ENCODE results near the gene COL6A2. TPM values are rescaled to one million over a fixed set of nuclear protein-coding genes. Genes with fewer than 3 reads are reported as not detected.

The COL6A2 gene
- total RNA-seq, 5 donors from 2014 or later (not counting 1 experiment from before 2014, with no cell fraction given), result 33.8 to 85.2 (median 60.7) TPM

GRCh38 chr21:46088189-46088588 is 9.7 kb upstream of the COL6A2 start:
- H3K27me3 Mint-ChIP-seq, result peaks cover 0 to 4% of the 10 kb centered on the region in 2 donors
- Histone ChIP-seq H3K36me3 (ENCODE audit: control insufficient read depth in 2 of 2, extremely low read depth in 1 of 2, insufficient read depth in 1 of 2, low read length in 1 of 2) (no peaks in the 10 kb centered on the region), H3K4me3 (ENCODE audit: control insufficient read depth in 1 of 2, extremely low read depth in 1 of 2, low read length in 1 of 2) (no peak overlapping the region), H3K4me1 (ENCODE audit: control insufficient read depth in 1 of 2, extremely low read depth in 1 of 2, insufficient read depth in 2 of 2, low read length in 2 of 2) (peaks cover 0 to 8% of the 10 kb centered on the region in 2 experiments), H3K9me3 (no peaks in the 10 kb centered on the region), H3K27me3 (replicated peaks in 1 of 2; ENCODE audit: control insufficient read depth in 2 of 2, extremely low read depth in 1 of 2, insufficient read depth in 2 of 2, low read length in 1 of 2) (peaks cover 0 to 20% of the 10 kb centered on the region in 2 experiments), H3K27ac (ENCODE audit: low read length) (no peak overlapping the region)
- no peak overlapping the region for H3K27ac Mint-ChIP-seq
- no peaks in the 10 kb centered on the region for H3K36me3 Mint-ChIP-seq
- ATAC-seq (replicated peaks in 1 of 4) (no peak), DNase-seq (no peak)
- H3K4me1 Mint-ChIP-seq, result no peaks in the 10 kb centered on the region
- POLR2A ChIA-PET, result no interaction called here
- H3K9me3 Mint-ChIP-seq, result peaks cover 10 to 28% (median 20%) of the 10 kb centered on the region in 3 donors
- no peak overlapping the region for H3K4me3 Mint-ChIP-seq
- CTCF ChIA-PET, result no interaction called here
- 100% methylated on average over 1 of the region's 2 CpGs for WGBS (ENCODE audit: insufficient coverage)

GRCh38 chr21:46089285-46089684 is 8.6 kb upstream of the COL6A2 start:
- ATAC-seq (replicated peaks in 1 of 4), result no peak
- DNase-seq, result no peak
- no peak overlapping the region for H3K4me3 Mint-ChIP-seq
- Histone ChIP-seq H3K9me3 (no peaks in the 10 kb centered on the region), H3K27me3 (replicated peaks in 1 of 2; ENCODE audit: control insufficient read depth in 2 of 2, extremely low read depth in 1 of 2, insufficient read depth in 2 of 2, low read length in 1 of 2) (peaks cover 0 to 9% of the 10 kb centered on the region in 2 experiments), H3K4me1 (ENCODE audit: control insufficient read depth in 1 of 2, extremely low read depth in 1 of 2, insufficient read depth in 2 of 2, low read length in 2 of 2) (peaks cover 0 to 15% of the 10 kb centered on the region in 2 experiments), H3K4me3 (ENCODE audit: control insufficient read depth in 1 of 2, extremely low read depth in 1 of 2, low read length in 1 of 2) (no peak overlapping the region), H3K27ac (ENCODE audit: low read length) (no peak overlapping the region), H3K36me3 (ENCODE audit: control insufficient read depth in 2 of 2, extremely low read depth in 1 of 2, insufficient read depth in 1 of 2, low read length in 1 of 2) (no peaks in the 10 kb centered on the region)
- no peaks in the 10 kb centered on the region for H3K4me1 Mint-ChIP-seq
- ChIA-PET POLR2A (no interaction called here), CTCF (no interaction called here)
- H3K27me3 Mint-ChIP-seq, result no peaks in the 10 kb centered on the region
- 100% methylated on average over 1 of the region's 5 CpGs for WGBS (ENCODE audit: insufficient coverage)
- H3K36me3 Mint-ChIP-seq, result no peaks in the 10 kb centered on the region
- H3K9me3 Mint-ChIP-seq, result peaks cover 10 to 28% (median 20%) of the 10 kb centered on the region in 3 donors
- no peak overlapping the region for H3K27ac Mint-ChIP-seq

- H3K4me1 ChIP-seq (ENCODE audit: control insufficient read depth in 1 of 2, extremely low read depth in 1 of 2, insufficient read depth in 2 of 2, low read length in 2 of 2), result peaks cover 0 to 24% of the 10 kb centered on the region in 2 experiments
- no peak overlapping the region for H3K4me3 ChIP-seq (ENCODE audit: control insufficient read depth in 1 of 2, extremely low read depth in 1 of 2, low read length in 1 of 2)
- H3K27me3 ChIP-seq (replicated peaks in 1 of 2; ENCODE audit: control insufficient read depth in 2 of 2, extremely low read depth in 1 of 2, insufficient read depth in 2 of 2, low read length in 1 of 2), result peaks cover 0 to 3% of the 10 kb centered on the region in 2 experiments
- no peaks in the 10 kb centered on the region for H3K4me1 Mint-ChIP-seq
- no peak for DNase-seq
- CTCF ChIA-PET, result no interaction called here
- H3K27me3 Mint-ChIP-seq, result no peaks in the 10 kb centered on the region
- H3K27ac Mint-ChIP-seq, result no peak overlapping the region
- WGBS (ENCODE audit: insufficient coverage), result 81% methylated on average over 3 of the region's 4 CpGs
- no peaks in the 10 kb centered on the region for H3K9me3 ChIP-seq
- H3K9me3 Mint-ChIP-seq, result peaks cover 10 to 28% (median 20%) of the 10 kb centered on the region in 3 donors
- H3K36me3 ChIP-seq (ENCODE audit: control insufficient read depth in 2 of 2, extremely low read depth in 1 of 2, insufficient read depth in 1 of 2, low read length in 1 of 2), result no peaks in the 10 kb centered on the region
- no peak for ATAC-seq (replicated peaks in 1 of 4)
- no peak overlapping the region for H3K4me3 Mint-ChIP-seq
- H3K36me3 Mint-ChIP-seq, result no peaks in the 10 kb centered on the region
- POLR2A ChIA-PET, result no interaction called here
- no peak overlapping the region for H3K27ac ChIP-seq (ENCODE audit: low read length)
Measured at GRCh38 chr21:46091118-46091517, 6.8 kb upstream of the COL6A2 start.

- ATAC-seq (replicated peaks in 1 of 4) (no peak), DNase-seq (no peak)
- Histone ChIP-seq H3K4me1 (ENCODE audit: control insufficient read depth in 1 of 2, extremely low read depth in 1 of 2, insufficient read depth in 2 of 2, low read length in 2 of 2) (peaks cover 0 to 24% of the 10 kb centered on the region in 2 experiments), H3K27me3 (replicated peaks in 1 of 2; ENCODE audit: control insufficient read depth in 2 of 2, extremely low read depth in 1 of 2, insufficient read depth in 2 of 2, low read length in 1 of 2) (peaks cover 0 to 3% of the 10 kb centered on the region in 2 experiments), H3K4me3 (ENCODE audit: control insufficient read depth in 1 of 2, extremely low read depth in 1 of 2, low read length in 1 of 2) (no peak overlapping the region), H3K9me3 (no peaks in the 10 kb centered on the region), H3K36me3 (ENCODE audit: control insufficient read depth in 2 of 2, extremely low read depth in 1 of 2, insufficient read depth in 1 of 2, low read length in 1 of 2) (no peaks in the 10 kb centered on the region), H3K27ac (ENCODE audit: low read length) (no peak overlapping the region)
- no peak overlapping the region for H3K4me3 Mint-ChIP-seq
- CTCF ChIA-PET, result no interaction called here
- H3K4me1 Mint-ChIP-seq, result peaks cover 0 to under 1% (median 0%) of the 10 kb centered on the region in 3 donors
- 100% methylated on average over 1 of the region's 8 CpGs for WGBS (ENCODE audit: insufficient coverage)
- peaks cover 10 to 27% (median 19%) of the 10 kb centered on the region in 3 donors for H3K9me3 Mint-ChIP-seq
- no peak overlapping the region for H3K27ac Mint-ChIP-seq
- POLR2A ChIA-PET, result no interaction called here
- no peaks in the 10 kb centered on the region for H3K36me3 Mint-ChIP-seq
- H3K27me3 Mint-ChIP-seq, result no peaks in the 10 kb centered on the region
Measured at GRCh38 chr21:46091631-46092025, 6.3 kb upstream of the COL6A2 start.

- 87% methylated on average over 19 of the region's 23 CpGs for WGBS (ENCODE audit: insufficient coverage)
- H3K9me3 ChIP-seq, result no peaks in the 10 kb centered on the region
- Mint-ChIP-seq H3K9me3 (peaks cover 10 to 21% (median 14%) of the 10 kb centered on the region in 3 donors), H3K36me3 (no peaks in the 10 kb centered on the region), H3K4me3 (no peak overlapping the region), H3K27me3 (peaks cover 0 to 3% of the 10 kb centered on the region in 2 donors), H3K27ac (no peak overlapping the region), H3K4me1 (peaks cover 0 to 6% (median 3%) of the 10 kb centered on the region in 3 donors)
- no peak overlapping the region for H3K27ac ChIP-seq (ENCODE audit: low read length)
- ChIA-PET CTCF (no interaction called here), POLR2A (no interaction called here)
- no peaks in the 10 kb centered on the region for H3K36me3 ChIP-seq (ENCODE audit: control insufficient read depth in 2 of 2, extremely low read depth in 1 of 2, insufficient read depth in 1 of 2, low read length in 1 of 2)
- H3K4me3 ChIP-seq (ENCODE audit: control insufficient read depth in 1 of 2, extremely low read depth in 1 of 2, low read length in 1 of 2), result no peak overlapping the region
- peaks cover 0 to 26% of the 10 kb centered on the region in 2 experiments for H3K4me1 ChIP-seq (ENCODE audit: control insufficient read depth in 1 of 2, extremely low read depth in 1 of 2, insufficient read depth in 2 of 2, low read length in 2 of 2)
- H3K27me3 ChIP-seq (replicated peaks in 1 of 2; ENCODE audit: control insufficient read depth in 2 of 2, extremely low read depth in 1 of 2, insufficient read depth in 2 of 2, low read length in 1 of 2), result peaks cover 0 to 3% of the 10 kb centered on the region in 2 experiments
- ATAC-seq (replicated peaks in 1 of 4) (no peak), DNase-seq (no peak)
Measured at GRCh38 chr21:46092026-46092764, 5.7 kb upstream of the COL6A2 start.

GRCh38 chr21:46092811-46093667 is 4.9 kb upstream of the COL6A2 start:
- H3K4me3 Mint-ChIP-seq, result no peak overlapping the region
- no peak for ATAC-seq (replicated peaks in 1 of 4)
- CTCF ChIA-PET, result no interaction called here

More at GRCh38 chr21:46092811-46093667, 4.9 kb upstream of the COL6A2 start:
- no peak for DNase-seq
- Mint-ChIP-seq H3K27me3 (peaks cover 0 to 3% of the 10 kb centered on the region in 2 donors), H3K36me3 (no peaks in the 10 kb centered on the region), H3K4me1 (peaks cover 0 to 6% (median 3%) of the 10 kb centered on the region in 3 donors), H3K27ac (no peak overlapping the region), H3K9me3 (peaks cover 8 to 16% (median 9%) of the 10 kb centered on the region in 3 donors)
- H3K36me3 ChIP-seq (ENCODE audit: control insufficient read depth in 2 of 2, extremely low read depth in 1 of 2, insufficient read depth in 1 of 2, low read length in 1 of 2), result no peaks in the 10 kb centered on the region
- no peak overlapping the region for H3K27ac ChIP-seq (ENCODE audit: low read length)
- 76% methylated on average over 3 of the region's 11 CpGs for WGBS (ENCODE audit: insufficient coverage)
- no peaks in the 10 kb centered on the region for H3K9me3 ChIP-seq
- peaks cover 0 to 29% of the 10 kb centered on the region in 2 experiments for H3K4me1 ChIP-seq (ENCODE audit: control insufficient read depth in 1 of 2, extremely low read depth in 1 of 2, insufficient read depth in 2 of 2, low read length in 2 of 2)
- POLR2A ChIA-PET, result no interaction called here
- no peak overlapping the region for H3K4me3 ChIP-seq (ENCODE audit: control insufficient read depth in 1 of 2, extremely low read depth in 1 of 2, low read length in 1 of 2)
- peaks cover 0 to 3% of the 10 kb centered on the region in 2 experiments for H3K27me3 ChIP-seq (replicated peaks in 1 of 2; ENCODE audit: control insufficient read depth in 2 of 2, extremely low read depth in 1 of 2, insufficient read depth in 2 of 2, low read length in 1 of 2)
